WTC11 (cell line): ENCODE measurements around the gene GSTO2.
A peak's percentile ranks its signal among the peaks of the same experiment; 100 is the strongest.

Source experiments
- ESRRA ChIP-seq: sonication (generic); formaldehyde crosslinking; IDR thresholded peaks from 2 replicates; pipeline ENCODE4 v1.8.1; 2022; ENCODE audit warnings: mild to moderate bottlenecking, missing genetic modification reagents, borderline replicate concordance
- FOXJ3 ChIP-seq: sonication (generic); formaldehyde crosslinking; IDR thresholded peaks from 2 replicates; pipeline ENCODE4 v1.9.0; 2021; ENCODE audit warnings: missing genetic modification reagents, mild to moderate bottlenecking, borderline replicate concordance
- HMGA2 ChIP-seq: fragments of 250-450 bp; sonication (Bioruptor Pico); IDR thresholded peaks from 2 replicates; pipeline ENCODE4 v1.4.0; 2021; ENCODE audit warnings: mild to moderate bottlenecking, moderate library complexity
- HMGXB4 ChIP-seq: sonication (generic); formaldehyde crosslinking; IDR thresholded peaks from 2 replicates; pipeline ENCODE4 v1.8.1; 2023; ENCODE audit warnings: mild to moderate bottlenecking, moderate library complexity, missing genetic modification reagents
- TCF7 ChIP-seq: sonication (generic); formaldehyde crosslinking; IDR thresholded peaks from 2 replicates; pipeline ENCODE4 v1.8.0; 2022; ENCODE audit warnings: mild to moderate bottlenecking, low read depth, missing genetic modification reagents, moderate library complexity
- ZNF281 ChIP-seq: sonication (generic); formaldehyde crosslinking; IDR thresholded peaks from 2 replicates; pipeline ENCODE4 v1.8.0; 2023; ENCODE audit warnings: mild to moderate bottlenecking, missing genetic modification reagents
- ZNF396 ChIP-seq: fragments of 250-450 bp; sonication (Bioruptor Pico); IDR thresholded peaks from 2 replicates; pipeline ENCODE4 v1.8.0; 2021; ENCODE audit warnings: mild to moderate bottlenecking, moderate library complexity, borderline replicate concordance
- TF ChIP-seq, protein P1 (sequence below): sonication (generic); formaldehyde crosslinking; IDR thresholded peaks from 2 replicates; pipeline ENCODE4 v1.8.1; 2023; ENCODE audit warnings: mild to moderate bottlenecking, missing genetic modification reagents, moderate library complexity
- TF ChIP-seq, protein P2 (sequence below): fragments of 200-600 bp; IDR thresholded peaks from 2 replicates; pipeline ENCODE4 v1.8.0; 2022; ENCODE audit warnings: antibody characterized with exemption
- TF ChIP-seq, protein P3 (sequence below): sonication (generic); formaldehyde crosslinking; IDR thresholded peaks from 2 replicates; pipeline ENCODE4 v1.8.0; 2022; ENCODE audit warnings: mild to moderate bottlenecking, missing genetic modification reagents

GRCh38 chr10:104231784-104232612, 37.0 kb upstream of the GSTO2 start, which contains the start of gene CFAP43:
- TF ChIP-seq, protein P1, sequence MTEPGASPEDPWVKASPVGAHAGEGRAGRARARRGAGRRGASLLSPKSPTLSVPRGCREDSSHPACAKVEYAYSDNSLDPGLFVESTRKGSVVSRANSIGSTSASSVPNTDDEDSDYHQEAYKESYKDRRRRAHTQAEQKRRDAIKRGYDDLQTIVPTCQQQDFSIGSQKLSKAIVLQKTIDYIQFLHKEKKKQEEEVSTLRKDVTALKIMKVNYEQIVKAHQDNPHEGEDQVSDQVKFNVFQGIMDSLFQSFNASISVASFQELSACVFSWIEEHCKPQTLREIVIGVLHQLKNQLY (CRISPR knock-in tag), result no peak
- TF ChIP-seq ZNF281 (CRISPR knock-in tag) (no peak), HMGXB4 (CRISPR knock-in tag) (0 out of 2 replicates have a peak, but pooled peaks have one; percentile 15), ESRRA (CRISPR knock-in tag) (no peak), FOXJ3 (CRISPR knock-in tag) (no peak), TCF7 (CRISPR knock-in tag) (no peak), ZNF396 (no peak), HMGA2 (CRISPR knock-in tag) (no peak)
- TF ChIP-seq, protein P2, sequence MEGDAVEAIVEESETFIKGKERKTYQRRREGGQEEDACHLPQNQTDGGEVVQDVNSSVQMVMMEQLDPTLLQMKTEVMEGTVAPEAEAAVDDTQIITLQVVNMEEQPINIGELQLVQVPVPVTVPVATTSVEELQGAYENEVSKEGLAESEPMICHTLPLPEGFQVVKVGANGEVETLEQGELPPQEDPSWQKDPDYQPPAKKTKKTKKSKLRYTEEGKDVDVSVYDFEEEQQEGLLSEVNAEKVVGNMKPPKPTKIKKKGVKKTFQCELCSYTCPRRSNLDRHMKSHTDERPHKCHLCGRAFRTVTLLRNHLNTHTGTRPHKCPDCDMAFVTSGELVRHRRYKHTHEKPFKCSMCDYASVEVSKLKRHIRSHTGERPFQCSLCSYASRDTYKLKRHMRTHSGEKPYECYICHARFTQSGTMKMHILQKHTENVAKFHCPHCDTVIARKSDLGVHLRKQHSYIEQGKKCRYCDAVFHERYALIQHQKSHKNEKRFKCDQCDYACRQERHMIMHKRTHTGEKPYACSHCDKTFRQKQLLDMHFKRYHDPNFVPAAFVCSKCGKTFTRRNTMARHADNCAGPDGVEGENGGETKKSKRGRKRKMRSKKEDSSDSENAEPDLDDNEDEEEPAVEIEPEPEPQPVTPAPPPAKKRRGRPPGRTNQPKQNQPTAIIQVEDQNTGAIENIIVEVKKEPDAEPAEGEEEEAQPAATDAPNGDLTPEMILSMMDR, result no peak
- TF ChIP-seq, protein P3, sequence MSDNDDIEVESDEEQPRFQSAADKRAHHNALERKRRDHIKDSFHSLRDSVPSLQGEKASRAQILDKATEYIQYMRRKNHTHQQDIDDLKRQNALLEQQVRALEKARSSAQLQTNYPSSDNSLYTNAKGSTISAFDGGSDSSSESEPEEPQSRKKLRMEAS, result peak; percentile 79
